HEK293 (cell line): Measurements from ENCODE around the gene UBFD1.

Experiments
- CTCF ChIA-PET: fragments of 350-600 bp; formaldehyde crosslinking; extraction: SDS; loops from one replicate; lab custom pipeline; 2021; ENCODE audit warnings: antibody characterized with exemption; lab: Yijun Ruan, JAX
- POLR2A ChIA-PET: fragments of 300-600 bp; formaldehyde crosslinking; extraction: SDS; loops from one replicate; lab custom pipeline; 2020; ENCODE audit warnings: antibody characterized with exemption, inconsistent platforms; lab: Yijun Ruan, JAX
- H3K27ac ChIP-seq: fragments of 200-500 bp; sonication (Bioruptor generic); 2 replicates; pipeline ENCODE4 v1.5.1; 2014; ENCODE audit warnings: low read depth, low read length, control low read depth, inconsistent platforms; ENCODE audit errors: extremely low read depth
- H3K36me3 ChIP-seq, 2 experiments: fragments of 200-500 bp in 1 of 2; sonication (Bioruptor generic) in 1 of 2; 1 replicate in 1 of 2; 2 replicates in 1 of 2; pipeline ENCODE4 v1.5.1; 2014 to 2017; ENCODE audit warnings: inconsistent platforms in 2 of 2, low read length in 2 of 2; ENCODE audit not compliant: control insufficient read depth in 2 of 2, insufficient read depth in 1 of 2
- H3K4me1 ChIP-seq: fragments of 200-500 bp; sonication (Bioruptor generic); 2 replicates; pipeline ENCODE4 v1.5.1; 2014; ENCODE audit warnings: mild to moderate bottlenecking, low read length, inconsistent platforms; ENCODE audit not compliant: control insufficient read depth, insufficient read depth
- H3K4me3 ChIP-seq: 2 replicates; pipeline ENCODE4 v1.5.1; 2011; ENCODE audit warnings: low read depth, mild to moderate bottlenecking, control low read depth, low read length, moderate library complexity
- H3K9me3 ChIP-seq: fragments of 200-500 bp; sonication (Bioruptor generic); 2 replicates; pipeline ENCODE4 v1.5.1; 2014; ENCODE audit warnings: low read depth, low read length, inconsistent platforms; ENCODE audit not compliant: control insufficient read depth, insufficient read depth
- BCL11B ChIP-seq: fragments of 450-650 bp; formaldehyde crosslinking; IDR thresholded peaks from 2 replicates; pipeline ENCODE4 v1.5.1; 2016; ENCODE audit warnings: low read depth, missing biosample characterization, missing genetic modification characterization
- FEZF1 ChIP-seq: fragments of 450-650 bp; formaldehyde crosslinking; IDR thresholded peaks from 2 replicates; pipeline ENCODE4 v1.5.1; 2016; ENCODE audit warnings: missing biosample characterization, missing genetic modification characterization
- PRDM1 ChIP-seq: fragments of 450-650 bp; formaldehyde crosslinking; IDR thresholded peaks from 2 replicates; pipeline ENCODE4; 2016; ENCODE audit warnings: missing biosample characterization, missing genetic modification characterization
- SCRT2 ChIP-seq: fragments of 450-650 bp; formaldehyde crosslinking; IDR thresholded peaks from 2 replicates; pipeline ENCODE4 v1.5.1; 2016; ENCODE audit warnings: missing biosample characterization, missing genetic modification characterization
- TSHZ1 ChIP-seq: fragments of 450-650 bp; formaldehyde crosslinking; IDR thresholded peaks from 2 replicates; pipeline ENCODE4 v1.5.1; 2016; ENCODE audit warnings: missing biosample characterization, missing genetic modification characterization, borderline replicate concordance
- ZBTB1 ChIP-seq: fragments of 450-650 bp; formaldehyde crosslinking; IDR thresholded peaks from 2 replicates; pipeline ENCODE4 v1.5.1; 2016; ENCODE audit warnings: missing biosample characterization, missing genetic modification characterization
- ZBTB17 ChIP-seq: fragments of 450-650 bp; formaldehyde crosslinking; IDR thresholded peaks from 2 replicates; pipeline ENCODE4 v1.5.1; 2016; ENCODE audit warnings: missing biosample characterization, missing genetic modification characterization
- ZNF239 ChIP-seq: fragments of 450-650 bp; formaldehyde crosslinking; IDR thresholded peaks from 2 replicates; pipeline ENCODE4 v1.5.1; 2016; ENCODE audit warnings: missing biosample characterization, missing genetic modification characterization
- ZNF416 ChIP-seq: fragments of 450-650 bp; formaldehyde crosslinking; IDR thresholded peaks from 2 replicates; pipeline ENCODE4 v1.5.1; 2016; ENCODE audit warnings: missing biosample characterization, missing genetic modification characterization
- ZNF488 ChIP-seq: fragments of 450-650 bp; formaldehyde crosslinking; IDR thresholded peaks from 2 replicates; pipeline ENCODE4 v1.5.1; 2016; ENCODE audit warnings: missing biosample characterization, missing genetic modification characterization
- ZNF501 ChIP-seq: fragments of 450-650 bp; formaldehyde crosslinking; IDR thresholded peaks from 2 replicates; pipeline ENCODE4 v1.5.1; 2016; ENCODE audit warnings: missing biosample characterization, missing genetic modification characterization
- ZNF670 ChIP-seq: fragments of 450-650 bp; formaldehyde crosslinking; IDR thresholded peaks from 2 replicates; pipeline ENCODE4 v1.5.1; 2016; ENCODE audit warnings: missing biosample characterization, missing genetic modification characterization, low read depth
- ZNF701 ChIP-seq: fragments of 450-650 bp; formaldehyde crosslinking; IDR thresholded peaks from 2 replicates; pipeline ENCODE4 v1.5.1; 2016; ENCODE audit warnings: missing biosample characterization, missing genetic modification characterization
- ZNF707 ChIP-seq: fragments of 450-650 bp; formaldehyde crosslinking; IDR thresholded peaks from 2 replicates; pipeline ENCODE4 v1.5.1; 2016; ENCODE audit warnings: missing biosample characterization, missing genetic modification characterization
- ZNF768 ChIP-seq: fragments of 450-650 bp; formaldehyde crosslinking; IDR thresholded peaks from 2 replicates; pipeline ENCODE4 v1.5.1; 2018; ENCODE audit warnings: missing biosample characterization, mild to moderate bottlenecking, missing genetic modification characterization
- TF ChIP-seq, protein P1 (sequence below): fragments of 450-650 bp; formaldehyde crosslinking; IDR thresholded peaks from 2 replicates; pipeline ENCODE4 v1.5.1; 2017; ENCODE audit warnings: missing biosample characterization, mild to moderate bottlenecking, missing genetic modification characterization, moderate library complexity
- TF ChIP-seq, protein P2 (sequence below): fragments of 450-650 bp; formaldehyde crosslinking; IDR thresholded peaks from 2 replicates; pipeline ENCODE4 v1.5.1; 2017; ENCODE audit warnings: missing biosample characterization, missing genetic modification characterization
- TF ChIP-seq, protein P3 (sequence below): fragments of 450-650 bp; formaldehyde crosslinking; IDR thresholded peaks from 2 replicates; pipeline ENCODE4 v1.5.1; 2016; ENCODE audit warnings: missing biosample characterization, missing genetic modification characterization
- TF ChIP-seq, protein P4 (sequence below): fragments of 450-650 bp; formaldehyde crosslinking; IDR thresholded peaks from 2 replicates; pipeline ENCODE4 v1.5.1; 2016; ENCODE audit warnings: missing biosample characterization, missing genetic modification characterization

UBFD1 gene

DNA sequence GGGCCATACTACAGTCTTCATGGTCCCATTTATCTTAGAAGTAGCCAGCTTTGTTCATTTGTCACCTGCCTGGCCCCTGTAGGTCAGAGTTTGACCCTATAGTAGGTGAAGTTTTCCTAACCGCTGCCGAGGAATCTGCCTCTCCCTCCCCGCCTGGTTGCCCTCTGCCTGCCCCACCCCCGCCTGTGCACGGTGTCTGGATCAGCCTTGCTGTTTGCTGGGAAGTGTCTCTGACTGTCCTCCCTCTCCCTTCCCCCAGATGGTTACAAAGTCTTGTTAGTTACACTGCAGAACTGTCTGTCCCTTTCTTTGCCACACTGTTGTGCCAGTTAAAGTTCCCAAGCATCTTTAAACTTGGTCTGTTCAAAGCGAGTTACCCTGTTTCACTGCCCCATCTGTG is 5.7 kb downstream of the UBFD1 start (continued):
- no peak for TF ChIP-seq TSHZ1 (tag by site-specific recombination)
- TF ChIP-seq ZNF239 (tag by site-specific recombination) = no peak
- no peak for TF ChIP-seq BCL11B (tag by site-specific recombination)

DNA sequence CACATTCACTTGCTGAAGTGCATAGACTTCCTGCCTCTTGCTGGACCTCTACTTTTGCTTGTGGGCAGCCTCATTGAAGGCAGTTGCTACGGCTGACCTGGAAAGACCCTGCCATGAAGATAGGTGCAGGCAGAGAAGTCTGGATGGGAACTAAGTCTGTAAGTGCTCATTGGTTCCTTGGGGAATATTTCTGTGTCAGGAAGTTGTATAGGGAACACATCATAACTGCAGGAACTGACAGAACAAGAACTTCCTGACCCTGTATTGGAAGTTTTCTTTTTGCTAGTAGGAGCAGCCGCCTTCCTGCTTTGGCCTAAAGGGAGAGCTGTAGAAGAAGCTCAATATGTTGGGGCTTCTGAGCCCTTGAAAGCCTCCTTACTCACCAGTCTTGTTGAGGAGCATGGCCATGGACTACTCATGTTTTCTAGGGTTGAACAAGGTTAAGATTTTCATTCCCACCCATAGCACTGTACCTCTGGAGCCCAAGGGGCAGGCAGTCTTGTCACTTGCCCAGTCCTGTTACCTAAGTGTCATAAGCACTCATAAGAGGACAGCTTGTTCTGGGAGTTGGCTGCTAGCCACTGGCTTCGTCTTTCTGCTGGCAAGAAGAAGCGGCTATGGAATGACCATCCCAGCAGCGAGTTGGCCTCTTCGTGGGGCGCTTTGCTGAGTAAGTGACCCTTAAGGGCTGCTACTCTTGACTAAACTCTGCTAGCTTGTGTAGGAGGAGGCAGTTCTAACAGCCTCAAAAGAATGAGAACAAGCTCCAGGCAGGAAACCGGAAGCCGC is 7.2 kb downstream of the UBFD1 start:
- TF ChIP-seq ZBTB17 = no peak
- no peak for TF ChIP-seq ZNF501 (tag by site-specific recombination)
- TF ChIP-seq ZNF768 (tag by site-specific recombination) = no peak
- no peak for TF ChIP-seq ZNF701
- no peak for TF ChIP-seq ZNF670 (tag by site-specific recombination)
- no peak for TF ChIP-seq ZNF416 (tag by site-specific recombination)
- TF ChIP-seq PRDM1 (tag by site-specific recombination) = no peak
- H3K9me3 ChIP-seq = no peaks in the 10 kb centered on the region
- no peak overlapping the region for H3K27ac ChIP-seq
- ChIA-PET POLR2A (interaction anchor here (1.5 kb wide), 1 partner anchor 9 kb away, joined by 3 read pairs; no protein-coding TSS in a partner anchor), CTCF (no interaction called here)
- H3K4me3 ChIP-seq = no peak overlapping the region
- no peaks in the 10 kb centered on the region for H3K4me1 ChIP-seq
- H3K36me3 ChIP-seq = peaks cover 39 to 97% of the 10 kb centered on the region in 2 experiments

- Histone ChIP-seq H3K9me3 (no peaks in the 10 kb centered on the region), H3K36me3 (peaks cover 39 to 97% of the 10 kb centered on the region in 2 experiments), H3K4me3 (no peak overlapping the region), H3K27ac (no peak overlapping the region), H3K4me1 (no peaks in the 10 kb centered on the region)
- CTCF ChIA-PET = interaction anchor here (1.1 kb wide), 1 partner anchor 30 kb away, joined by 3 read pairs; no protein-coding TSS in a partner anchor
- POLR2A ChIA-PET = interaction anchor here (1.2 kb wide), 1 partner anchor 15 kb away, joined by 5 read pairs; no protein-coding TSS in a partner anchor
- TF ChIP-seq ZNF488 (tag by site-specific recombination) (no peak), BCL11B (tag by site-specific recombination) (no peak), SCRT2 (no peak), ZBTB1 (no peak), ZNF707 (tag by site-specific recombination) (no peak), FEZF1 (tag by site-specific recombination) (no peak)
- TF ChIP-seq, protein P1, sequence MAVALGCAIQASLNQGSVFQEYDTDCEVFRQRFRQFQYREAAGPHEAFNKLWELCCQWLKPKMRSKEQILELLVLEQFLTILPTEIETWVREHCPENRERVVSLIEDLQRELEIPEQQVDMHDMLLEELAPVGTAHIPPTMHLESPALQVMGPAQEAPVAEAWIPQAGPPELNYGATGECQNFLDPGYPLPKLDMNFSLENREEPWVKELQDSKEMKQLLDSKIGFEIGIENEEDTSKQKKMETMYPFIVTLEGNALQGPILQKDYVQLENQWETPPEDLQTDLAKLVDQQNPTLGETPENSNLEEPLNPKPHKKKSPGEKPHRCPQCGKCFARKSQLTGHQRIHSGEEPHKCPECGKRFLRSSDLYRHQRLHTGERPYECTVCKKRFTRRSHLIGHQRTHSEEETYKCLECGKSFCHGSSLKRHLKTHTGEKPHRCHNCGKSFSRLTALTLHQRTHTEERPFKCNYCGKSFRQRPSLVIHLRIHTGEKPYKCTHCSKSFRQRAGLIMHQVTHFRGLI = no peak
- TF ChIP-seq, protein P2, sequence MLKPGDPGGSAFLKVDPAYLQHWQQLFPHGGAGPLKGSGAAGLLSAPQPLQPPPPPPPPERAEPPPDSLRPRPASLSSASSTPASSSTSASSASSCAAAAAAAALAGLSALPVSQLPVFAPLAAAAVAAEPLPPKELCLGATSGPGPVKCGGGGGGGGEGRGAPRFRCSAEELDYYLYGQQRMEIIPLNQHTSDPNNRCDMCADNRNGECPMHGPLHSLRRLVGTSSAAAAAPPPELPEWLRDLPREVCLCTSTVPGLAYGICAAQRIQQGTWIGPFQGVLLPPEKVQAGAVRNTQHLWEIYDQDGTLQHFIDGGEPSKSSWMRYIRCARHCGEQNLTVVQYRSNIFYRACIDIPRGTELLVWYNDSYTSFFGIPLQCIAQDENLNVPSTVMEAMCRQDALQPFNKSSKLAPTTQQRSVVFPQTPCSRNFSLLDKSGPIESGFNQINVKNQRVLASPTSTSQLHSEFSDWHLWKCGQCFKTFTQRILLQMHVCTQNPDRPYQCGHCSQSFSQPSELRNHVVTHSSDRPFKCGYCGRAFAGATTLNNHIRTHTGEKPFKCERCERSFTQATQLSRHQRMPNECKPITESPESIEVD = no peak
- TF ChIP-seq, protein P3, sequence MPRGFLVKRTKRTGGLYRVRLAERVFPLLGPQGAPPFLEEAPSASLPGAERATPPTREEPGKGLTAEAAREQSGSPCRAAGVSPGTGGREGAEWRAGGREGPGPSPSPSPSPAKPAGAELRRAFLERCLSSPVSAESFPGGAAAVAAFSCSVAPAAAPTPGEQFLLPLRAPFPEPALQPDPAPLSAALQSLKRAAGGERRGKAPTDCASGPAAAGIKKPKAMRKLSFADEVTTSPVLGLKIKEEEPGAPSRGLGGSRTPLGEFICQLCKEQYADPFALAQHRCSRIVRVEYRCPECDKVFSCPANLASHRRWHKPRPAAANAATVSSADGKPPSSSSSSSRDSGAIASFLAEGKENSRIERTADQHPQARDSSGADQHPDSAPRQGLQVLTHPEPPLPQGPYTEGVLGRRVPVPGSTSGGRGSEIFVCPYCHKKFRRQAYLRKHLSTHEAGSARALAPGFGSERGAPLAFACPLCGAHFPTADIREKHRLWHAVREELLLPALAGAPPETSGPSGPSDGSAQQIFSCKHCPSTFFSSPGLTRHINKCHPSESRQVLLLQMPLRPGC = no peak
- TF ChIP-seq, protein P4, sequence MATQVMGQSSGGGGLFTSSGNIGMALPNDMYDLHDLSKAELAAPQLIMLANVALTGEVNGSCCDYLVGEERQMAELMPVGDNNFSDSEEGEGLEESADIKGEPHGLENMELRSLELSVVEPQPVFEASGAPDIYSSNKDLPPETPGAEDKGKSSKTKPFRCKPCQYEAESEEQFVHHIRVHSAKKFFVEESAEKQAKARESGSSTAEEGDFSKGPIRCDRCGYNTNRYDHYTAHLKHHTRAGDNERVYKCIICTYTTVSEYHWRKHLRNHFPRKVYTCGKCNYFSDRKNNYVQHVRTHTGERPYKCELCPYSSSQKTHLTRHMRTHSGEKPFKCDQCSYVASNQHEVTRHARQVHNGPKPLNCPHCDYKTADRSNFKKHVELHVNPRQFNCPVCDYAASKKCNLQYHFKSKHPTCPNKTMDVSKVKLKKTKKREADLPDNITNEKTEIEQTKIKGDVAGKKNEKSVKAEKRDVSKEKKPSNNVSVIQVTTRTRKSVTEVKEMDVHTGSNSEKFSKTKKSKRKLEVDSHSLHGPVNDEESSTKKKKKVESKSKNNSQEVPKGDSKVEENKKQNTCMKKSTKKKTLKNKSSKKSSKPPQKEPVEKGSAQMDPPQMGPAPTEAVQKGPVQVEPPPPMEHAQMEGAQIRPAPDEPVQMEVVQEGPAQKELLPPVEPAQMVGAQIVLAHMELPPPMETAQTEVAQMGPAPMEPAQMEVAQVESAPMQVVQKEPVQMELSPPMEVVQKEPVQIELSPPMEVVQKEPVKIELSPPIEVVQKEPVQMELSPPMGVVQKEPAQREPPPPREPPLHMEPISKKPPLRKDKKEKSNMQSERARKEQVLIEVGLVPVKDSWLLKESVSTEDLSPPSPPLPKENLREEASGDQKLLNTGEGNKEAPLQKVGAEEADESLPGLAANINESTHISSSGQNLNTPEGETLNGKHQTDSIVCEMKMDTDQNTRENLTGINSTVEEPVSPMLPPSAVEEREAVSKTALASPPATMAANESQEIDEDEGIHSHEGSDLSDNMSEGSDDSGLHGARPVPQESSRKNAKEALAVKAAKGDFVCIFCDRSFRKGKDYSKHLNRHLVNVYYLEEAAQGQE (tag by site-specific recombination) = no peak
Measured at GRCh38 chr16:23566724-23567123, 9.2 kb downstream of the UBFD1 start.
